GM21360 (cell line): Measurements from ENCODE around the gene MGLL.

Experiments used
- ATAC-seq: cut with Tn5 transposase; IDR thresholded peaks from one replicate; pipeline ENCODE4 v1.9.1; 2021; ENCODE audit warnings: mild to moderate bottlenecking, moderate library complexity; ENCODE audit not compliant: unreplicated experiment

The MGLL gene

GRCh38 chr3:127789990-127790881 lies 32.1 kb downstream of the MGLL start:
- no peak for ATAC-seq

- no peak for ATAC-seq
Measured at GRCh38 chr3:127789051-127789450, 33.3 kb downstream of the MGLL start.

GRCh38 chr3:127788451-127788909 lies 33.8 kb downstream of the MGLL start:
- no peak for ATAC-seq

- ATAC-seq, result no peak
Measured at GRCh38 chr3:127787571-127788365, 34.5 kb downstream of the MGLL start.

GRCh38 chr3:127787071-127787490 lies 35.2 kb downstream of the MGLL start:
- no peak for ATAC-seq

GRCh38 chr3:127786353-127787070 lies 35.8 kb downstream of the MGLL start:
- no peak for ATAC-seq

- no peak for ATAC-seq
Measured at GRCh38 chr3:127785711-127786265, 36.5 kb downstream of the MGLL start.

DNA sequence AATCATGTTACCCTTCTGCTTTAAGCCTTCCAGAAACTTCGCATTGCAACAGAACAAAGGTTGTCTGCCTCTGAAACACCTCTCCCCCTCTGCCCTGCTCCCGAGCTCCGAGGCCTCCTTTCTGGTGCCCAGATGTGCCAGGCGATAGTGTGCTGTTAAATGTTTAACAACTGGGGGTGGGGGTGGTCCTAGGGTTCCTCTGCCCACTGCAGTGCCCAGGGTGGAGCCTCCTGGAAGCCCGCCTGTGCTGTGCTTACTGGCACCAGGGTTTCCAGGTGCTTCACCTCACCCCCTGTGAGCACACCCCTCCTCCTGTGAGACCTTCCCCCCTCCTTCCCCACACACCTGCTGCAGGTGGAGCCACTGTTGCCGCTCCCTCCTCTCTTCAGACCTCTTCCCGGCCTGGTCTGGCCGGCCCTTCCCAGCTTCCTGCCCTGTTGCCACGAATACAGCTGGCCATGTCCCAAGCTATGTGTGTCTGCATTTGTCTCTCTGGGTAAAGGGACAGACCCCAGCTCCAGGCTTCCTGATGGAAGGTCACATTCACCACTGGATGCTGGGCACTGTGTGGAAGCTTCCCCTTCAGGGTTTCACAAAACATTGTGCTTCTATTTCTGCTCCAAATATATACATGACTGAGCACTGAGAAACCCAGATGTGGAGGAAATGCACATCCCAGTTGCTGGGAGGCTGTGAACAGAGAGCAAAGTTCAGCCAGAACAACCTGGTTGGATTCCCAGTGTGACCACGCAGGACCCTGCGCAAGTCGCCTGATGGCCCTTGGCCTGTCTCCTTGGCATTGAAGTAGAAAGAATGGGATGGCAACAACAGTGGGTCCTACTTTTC lies 37.2 kb downstream of the MGLL start:
- ATAC-seq, result no peak

GRCh38 chr3:127784283-127784682 lies 38.0 kb downstream of the MGLL start:
- ATAC-seq, result no peak

DNA sequence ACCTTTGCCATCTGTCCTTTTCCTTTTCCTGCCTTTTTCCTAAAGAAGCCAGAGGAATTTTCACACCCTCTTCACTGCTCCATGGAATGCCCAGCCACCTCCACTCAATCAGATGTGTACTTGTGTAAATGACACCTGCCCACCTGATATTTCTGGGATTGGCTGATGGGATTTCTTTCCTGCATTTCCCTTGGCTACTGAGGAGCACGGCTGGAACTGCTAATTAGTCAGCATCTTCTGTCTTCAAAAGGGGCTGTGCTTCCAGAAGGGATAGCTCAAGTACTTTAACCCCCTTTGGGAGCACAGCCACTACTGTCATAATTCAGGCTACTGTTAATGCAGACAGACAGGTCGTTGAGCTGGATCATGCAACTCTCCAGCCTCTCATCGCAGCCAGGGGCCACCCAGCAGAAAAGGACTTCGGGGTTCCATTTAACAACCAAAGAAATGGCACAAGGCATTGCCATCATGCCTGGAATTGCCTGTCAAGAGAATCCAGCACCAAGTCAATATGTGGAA lies 38.6 kb downstream of the MGLL start:
- ATAC-seq, result no peak

DNA sequence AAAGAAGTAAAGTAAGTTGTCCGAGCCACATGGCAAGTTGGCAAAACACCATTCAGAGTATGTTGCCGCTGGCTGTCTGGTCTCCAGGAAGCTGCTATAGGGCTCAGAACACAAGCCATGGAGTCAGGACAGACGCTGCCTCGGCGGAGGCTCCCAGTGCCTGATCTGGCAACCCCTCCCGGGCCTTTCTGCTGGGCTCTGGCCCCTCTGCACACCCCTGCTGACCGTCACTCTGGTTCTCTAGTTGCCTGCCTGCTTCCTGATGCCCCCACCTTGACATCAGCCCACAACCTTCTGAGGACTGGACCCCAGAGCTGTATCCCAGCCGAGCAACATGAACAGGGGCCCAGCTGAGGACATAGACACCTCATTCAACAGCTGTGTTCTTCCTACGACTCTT lies 39.1 kb downstream of the MGLL start:
- no peak for ATAC-seq

DNA sequence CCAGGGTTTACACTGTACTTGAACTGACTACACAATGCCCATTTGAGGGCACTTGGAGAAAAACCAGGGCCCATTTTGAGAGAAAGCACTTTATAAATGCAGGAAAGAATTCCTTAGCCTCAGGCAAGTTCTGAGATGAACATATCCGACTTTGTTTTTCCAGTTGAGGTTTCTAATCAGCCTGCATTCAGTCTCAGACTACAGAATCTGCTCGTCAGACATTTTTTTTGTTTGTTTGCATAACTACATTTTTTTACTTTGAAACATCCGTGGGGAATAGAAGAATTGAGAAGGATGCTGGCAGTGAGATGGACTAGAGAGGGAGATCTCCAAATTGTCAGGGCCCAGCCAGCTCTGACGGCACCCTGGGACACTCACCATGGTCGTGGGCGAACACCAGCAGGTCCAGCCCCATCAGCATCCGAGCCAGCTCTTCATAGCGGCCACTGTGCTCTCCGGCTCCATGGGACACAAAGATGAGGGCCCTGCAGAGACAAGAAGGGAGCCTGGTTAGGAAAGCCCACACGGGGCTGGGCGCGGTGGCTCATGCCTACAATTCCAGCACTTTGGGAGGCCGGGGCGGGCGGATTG lies 40.8 kb downstream of the MGLL start:
- no peak for ATAC-seq

DNA sequence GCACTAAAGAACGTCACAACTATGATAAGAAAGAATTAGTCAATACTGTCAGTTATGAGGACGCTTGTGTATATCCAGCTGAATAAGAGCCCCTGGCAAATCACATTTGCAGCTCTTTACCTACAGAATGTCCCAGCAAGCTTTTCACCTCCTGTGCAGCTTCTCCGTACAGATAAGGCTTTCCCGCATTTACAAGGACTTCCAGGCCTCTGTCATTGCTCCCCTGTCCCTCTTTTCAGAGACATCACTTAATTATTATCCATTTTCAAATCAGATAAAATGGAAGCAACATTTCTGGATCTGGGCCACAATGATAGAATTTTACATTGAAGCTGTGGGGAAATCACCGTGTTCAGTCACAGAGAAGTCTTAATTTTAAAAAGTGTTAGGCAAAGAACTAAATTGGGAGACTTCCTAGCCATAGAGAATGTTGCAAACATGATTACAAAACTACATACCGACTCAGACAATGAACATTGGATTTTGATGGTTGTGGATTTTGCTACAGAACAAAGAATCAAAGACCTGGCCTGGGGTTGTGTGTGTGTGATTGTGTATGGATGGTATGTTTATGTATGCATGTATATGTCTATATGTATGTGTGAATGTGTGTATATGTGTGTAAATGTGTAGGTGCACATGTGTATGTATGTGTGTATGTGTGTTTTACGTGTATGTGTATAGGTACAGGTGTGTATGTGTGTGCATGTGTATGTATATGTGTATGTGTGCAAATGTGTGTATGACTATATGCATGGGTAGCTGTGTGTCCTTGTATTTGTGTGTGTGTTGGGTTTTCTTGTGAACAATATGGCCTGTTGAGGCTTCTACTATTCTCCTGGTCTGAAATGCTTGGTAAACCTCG lies 41.5 kb downstream of the MGLL start:
- ATAC-seq, result no peak

DNA sequence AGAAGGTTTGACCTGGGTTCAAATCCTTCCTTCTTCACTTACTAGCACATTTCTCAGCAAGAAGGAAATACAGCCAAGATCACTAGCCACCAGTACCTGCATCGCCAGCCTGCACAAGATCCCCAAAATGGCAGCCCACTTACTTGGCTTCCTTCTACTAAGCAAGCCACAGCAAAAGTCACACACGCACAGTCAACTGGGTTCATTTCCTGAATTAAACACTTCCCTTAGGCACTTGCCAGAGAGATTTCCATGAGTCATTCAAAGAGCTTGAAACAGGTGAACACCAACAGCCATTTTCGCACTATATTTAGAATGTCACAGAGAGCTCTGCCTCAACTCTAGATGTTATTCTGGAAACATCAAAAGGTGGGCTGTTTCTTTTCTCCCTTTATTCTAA lies 42.6 kb downstream of the MGLL start:
- no peak for ATAC-seq

DNA sequence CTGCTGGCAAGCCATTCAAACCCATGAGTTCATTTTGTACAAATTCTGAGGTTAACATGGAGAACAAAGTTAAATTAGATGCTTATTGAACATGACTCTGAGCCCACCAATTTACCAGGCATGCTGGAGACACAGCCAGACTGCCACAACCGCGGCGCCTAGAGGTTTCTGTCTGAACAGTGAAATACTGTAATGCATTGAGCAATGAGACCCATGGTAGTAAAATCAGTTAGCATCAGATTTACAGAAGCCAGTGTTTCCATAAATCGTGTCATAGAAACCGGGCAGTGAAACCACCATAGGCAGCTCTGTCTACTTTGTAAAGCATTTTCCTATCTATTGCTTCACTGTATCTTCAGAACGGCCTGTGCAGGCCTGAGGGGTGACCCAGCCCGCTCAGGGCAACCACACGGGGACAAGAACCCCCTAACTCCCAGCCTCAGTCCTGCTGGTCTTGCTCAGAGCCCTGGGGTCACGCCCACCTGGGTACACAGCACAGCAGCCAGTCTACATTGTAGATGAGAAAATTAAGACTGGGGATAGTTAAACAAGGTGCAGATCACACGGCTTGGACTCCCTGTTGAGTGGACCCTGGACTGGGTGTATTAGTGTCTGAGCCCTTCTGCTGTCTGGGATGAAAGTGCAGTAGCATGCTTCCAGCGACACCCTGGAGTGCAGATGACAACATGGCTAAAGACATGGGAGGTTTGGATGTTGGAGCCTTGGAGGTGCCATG lies 44.2 kb downstream of the MGLL start:
- ATAC-seq, result no peak

GRCh38 chr3:127777332-127777731 lies 45.0 kb downstream of the MGLL start:
- no peak for ATAC-seq

GRCh38 chr3:127776347-127776746 lies 46.0 kb downstream of the MGLL start:
- ATAC-seq, result no peak
